Calu3 (cell line): ENCODE results near the gene KCNF1. TPM values are rescaled to one million over a fixed set of nuclear protein-coding genes. Genes with fewer than 3 reads are reported as not detected.

ENCODE experiments used
- BruUV-seq: library from RNA; stranded (reverse); fragments of 400-500 nt; replicated peaks from 2 replicates; lab custom pipeline; 2021; lab: Mats Ljungman, UMichigan
- CTCF ChIA-PET: fragments of 300-600 bp; sonication (Branson Sonifier 250); formaldehyde crosslinking; loops from one replicate; lab custom pipeline; 2022; ENCODE audit warnings: antibody characterized with exemption; lab: Charles Lee
- DNase-seq: peaks from one replicate; pipeline ENCODE4 v3.0.0; 2022
- H3K27ac Mint-ChIP-seq: one replicate; pipeline ENCODE4 v1.8.0; 2022; ENCODE audit warnings: mixed read lengths; ENCODE audit not compliant: unreplicated experiment
- H3K27me3 Mint-ChIP-seq: one replicate; pipeline ENCODE4 v1.8.0; 2022; ENCODE audit warnings: mixed read lengths; ENCODE audit not compliant: unreplicated experiment
- H3K36me3 Mint-ChIP-seq: one replicate; pipeline ENCODE4 v1.8.0; 2022; ENCODE audit warnings: mild to moderate bottlenecking, moderate library complexity, mixed read lengths; ENCODE audit not compliant: insufficient read depth, unreplicated experiment
- H3K4me1 Mint-ChIP-seq: one replicate; pipeline ENCODE4 v1.8.0; 2022; ENCODE audit warnings: mild to moderate bottlenecking, low read depth, mixed read lengths; ENCODE audit not compliant: unreplicated experiment
- H3K4me3 Mint-ChIP-seq: one replicate; pipeline ENCODE4 v1.8.0; 2022; ENCODE audit warnings: mild to moderate bottlenecking, low read depth, moderate library complexity, mixed read lengths; ENCODE audit not compliant: unreplicated experiment
- H3K9me3 Mint-ChIP-seq: one replicate; pipeline ENCODE4 v1.8.0; 2022; ENCODE audit warnings: low read depth, mixed read lengths; ENCODE audit not compliant: unreplicated experiment
- intact Hi-C: fragments of 100-400 bp; cut with micrococcal nuclease; formaldehyde crosslinking; loops from one replicate; pipeline ENCODE4 v1.10.0; 2022; ENCODE audit not compliant: unreplicated experiment
- total RNA-seq: library from RNA; stranded (reverse); gene quantifications from 2 replicates; pipeline ENCODE4 v1.2.3, GENCODE V29; 2022
- TF ChIP-seq, protein P1 (sequence below): fragments of 200-600 bp; IDR thresholded peaks from one replicate; pipeline ENCODE4 v1.8.0; 2022; ENCODE audit warnings: antibody characterized with exemption; ENCODE audit not compliant: unreplicated experiment

KCNF1 gene
- total RNA-seq, 1 experiment from 2014 or later: not detected

DNA sequence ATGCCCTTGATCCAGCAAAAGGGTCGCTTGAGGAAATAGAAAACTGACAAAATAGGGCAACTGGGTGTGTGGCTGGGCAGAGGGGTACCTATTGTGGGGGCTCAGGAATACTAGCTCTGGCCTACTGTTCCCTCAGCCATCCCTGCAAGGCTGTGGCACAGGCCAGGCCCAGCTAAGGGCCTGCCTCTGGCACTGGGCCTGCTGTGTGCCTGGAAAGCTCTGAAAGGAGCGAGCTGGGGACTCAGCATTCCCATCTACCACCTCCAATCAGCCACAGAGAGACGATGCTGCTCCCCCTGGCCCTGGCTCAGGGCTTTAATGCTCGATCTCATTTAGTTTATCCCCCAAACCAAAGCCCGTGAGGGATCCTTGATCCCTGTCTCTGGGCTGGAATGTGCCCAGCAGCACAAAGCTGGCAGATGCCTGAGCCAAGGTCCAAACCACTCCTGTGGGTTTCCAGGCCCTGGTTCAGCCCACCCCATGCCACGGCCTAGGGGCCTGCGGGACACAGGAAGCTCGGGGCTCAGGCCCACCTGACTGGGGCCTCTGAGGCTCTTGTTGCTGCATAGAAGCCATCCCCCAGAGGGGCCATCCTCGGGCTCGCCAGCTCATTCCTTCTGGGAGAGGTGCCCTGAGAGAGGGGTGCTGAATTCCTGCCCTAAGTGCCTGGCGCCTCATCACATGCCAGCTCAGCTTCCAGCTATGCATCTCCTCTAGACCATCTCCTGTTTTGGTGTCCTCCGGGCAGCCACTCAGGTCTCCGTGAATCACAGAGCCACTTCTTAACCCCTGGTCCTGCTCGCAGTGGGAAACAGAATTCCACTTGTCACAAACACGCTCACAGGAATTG lies 43.0 kb upstream of the KCNF1 start:
- CTCF ChIA-PET: interaction anchor here (0.9 kb wide), 1 partner anchor 256 kb away, joined by 3 read pairs; no protein-coding TSS in a partner anchor
- Mint-ChIP-seq H3K27ac (no peak overlapping the region), H3K4me3 (no peak overlapping the region), H3K27me3 (peaks cover 58% of the 10 kb centered on the region), H3K36me3 (no peaks in the 10 kb centered on the region), H3K9me3 (no peaks in the 10 kb centered on the region), H3K4me1 (no peaks in the 10 kb centered on the region)
- intact Hi-C loops: no loop called here
- no peak for DNase-seq
- BruUV-seq: no TSS peak
- TF ChIP-seq, protein P1, sequence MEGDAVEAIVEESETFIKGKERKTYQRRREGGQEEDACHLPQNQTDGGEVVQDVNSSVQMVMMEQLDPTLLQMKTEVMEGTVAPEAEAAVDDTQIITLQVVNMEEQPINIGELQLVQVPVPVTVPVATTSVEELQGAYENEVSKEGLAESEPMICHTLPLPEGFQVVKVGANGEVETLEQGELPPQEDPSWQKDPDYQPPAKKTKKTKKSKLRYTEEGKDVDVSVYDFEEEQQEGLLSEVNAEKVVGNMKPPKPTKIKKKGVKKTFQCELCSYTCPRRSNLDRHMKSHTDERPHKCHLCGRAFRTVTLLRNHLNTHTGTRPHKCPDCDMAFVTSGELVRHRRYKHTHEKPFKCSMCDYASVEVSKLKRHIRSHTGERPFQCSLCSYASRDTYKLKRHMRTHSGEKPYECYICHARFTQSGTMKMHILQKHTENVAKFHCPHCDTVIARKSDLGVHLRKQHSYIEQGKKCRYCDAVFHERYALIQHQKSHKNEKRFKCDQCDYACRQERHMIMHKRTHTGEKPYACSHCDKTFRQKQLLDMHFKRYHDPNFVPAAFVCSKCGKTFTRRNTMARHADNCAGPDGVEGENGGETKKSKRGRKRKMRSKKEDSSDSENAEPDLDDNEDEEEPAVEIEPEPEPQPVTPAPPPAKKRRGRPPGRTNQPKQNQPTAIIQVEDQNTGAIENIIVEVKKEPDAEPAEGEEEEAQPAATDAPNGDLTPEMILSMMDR: no peak

DNA sequence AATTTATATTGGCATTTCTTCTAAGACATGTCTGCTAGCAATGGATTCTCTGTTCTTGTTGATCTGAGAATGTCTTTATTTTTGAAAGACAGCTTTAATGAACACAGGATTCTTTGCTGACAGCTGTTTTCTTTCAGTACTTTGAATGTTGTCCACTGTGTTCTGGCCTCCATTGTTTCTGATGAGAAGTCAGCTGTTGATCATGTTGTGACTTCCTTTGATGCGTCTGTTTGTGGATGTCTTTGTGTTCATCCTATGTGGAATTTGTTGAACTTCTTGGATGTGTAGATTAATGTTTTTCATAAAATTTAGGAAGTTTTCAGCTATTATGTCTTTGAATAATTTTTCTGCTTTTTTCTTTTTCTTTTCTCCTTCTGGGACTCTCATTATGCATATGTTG lies 39.8 kb upstream of the KCNF1 start:
- intact Hi-C loops: no loop called here
- Mint-ChIP-seq H3K4me3 (no peak overlapping the region), H3K4me1 (no peaks in the 10 kb centered on the region), H3K27me3 (peaks cover 40% of the 10 kb centered on the region), H3K9me3 (no peaks in the 10 kb centered on the region), H3K27ac (no peak overlapping the region), H3K36me3 (no peaks in the 10 kb centered on the region)
- CTCF ChIA-PET: no interaction called here
- BruUV-seq: no TSS peak
- TF ChIP-seq, protein P1: no peak
- no peak for DNase-seq

- DNase-seq: no peak
- H3K9me3 Mint-ChIP-seq: no peaks in the 10 kb centered on the region
- no peak overlapping the region for H3K27ac Mint-ChIP-seq
- intact Hi-C loops: no loop called here
- peaks cover 48% of the 10 kb centered on the region for H3K27me3 Mint-ChIP-seq
- no TSS peak for BruUV-seq
- no peaks in the 10 kb centered on the region for H3K36me3 Mint-ChIP-seq
- no peak overlapping the region for H3K4me3 Mint-ChIP-seq
- TF ChIP-seq, protein P1: no peak
- no peaks in the 10 kb centered on the region for H3K4me1 Mint-ChIP-seq
- CTCF ChIA-PET: no interaction called here
Observed at GRCh38 chr2:10873171-10873570, 38.6 kb upstream of the KCNF1 start.

GRCh38 chr2:10873790-10874437 lies 37.8 kb upstream of the KCNF1 start:
- Mint-ChIP-seq H3K36me3 (no peaks in the 10 kb centered on the region), H3K9me3 (no peaks in the 10 kb centered on the region), H3K4me3 (no peak overlapping the region), H3K27ac (no peak overlapping the region), H3K27me3 (peaks cover 55% of the 10 kb centered on the region), H3K4me1 (no peaks in the 10 kb centered on the region)
- TF ChIP-seq, protein P1: no peak
- DNase-seq: no peak
- no TSS peak for BruUV-seq
- CTCF ChIA-PET: no interaction called here
- intact Hi-C loops: no loop called here
